Endodermal cell (in vitro differentiated cells): ENCODE results near the gene MIS18A. TPM values are rescaled to one million over a fixed set of nuclear protein-coding genes. Genes with fewer than 3 reads are reported as not detected.

Experiments
- DNase-seq: peaks from one replicate; pipeline ENCODE4 v3.0.0-alpha.2; 2017
- H3K27ac ChIP-seq: 2 replicates; pipeline ENCODE4 v1.5.1; 2013; ENCODE audit warnings: mild to moderate bottlenecking, low read depth, low read length, moderate library complexity
- H3K27me3 ChIP-seq: 2 replicates; pipeline ENCODE4 v1.6.1; 2013; ENCODE audit warnings: mild to moderate bottlenecking, low read length, moderate library complexity; ENCODE audit not compliant: insufficient read depth, control insufficient read depth, poor library complexity, severe bottlenecking
- H3K36me3 ChIP-seq: 2 replicates; pipeline ENCODE4 v1.7.0; 2013; ENCODE audit warnings: mild to moderate bottlenecking, low read length, moderate library complexity; ENCODE audit not compliant: control insufficient read depth, insufficient read depth
- H3K4me1 ChIP-seq: one replicate; pipeline ENCODE4 v1.7.0; 2013; ENCODE audit warnings: low read length; ENCODE audit not compliant: control insufficient read depth, insufficient read depth
- H3K4me3 ChIP-seq: 2 replicates; pipeline ENCODE4 v1.5.1; 2013; ENCODE audit warnings: mild to moderate bottlenecking, low read length, moderate library complexity
- H3K9ac ChIP-seq: 2 replicates; pipeline ENCODE4 v1.6.1; 2013; ENCODE audit warnings: mild to moderate bottlenecking, low read length, moderate library complexity; ENCODE audit not compliant: poor library complexity, severe bottlenecking; ENCODE audit errors: extremely low read depth
- H3K9me3 ChIP-seq: 2 replicates; pipeline ENCODE4 v1.6.1; 2013; ENCODE audit warnings: mild to moderate bottlenecking, low read length, moderate library complexity; ENCODE audit not compliant: control insufficient read depth
- H3K27ac Mint-ChIP-seq: 2 replicates; pipeline ENCODE4 v1.8.0; 2020; ENCODE audit warnings: mixed read lengths
- H3K27me3 Mint-ChIP-seq: 2 replicates; pipeline ENCODE4 v1.8.0; 2021; ENCODE audit warnings: mild to moderate bottlenecking, mixed read lengths; ENCODE audit not compliant: insufficient read depth
- H3K36me3 Mint-ChIP-seq: 2 replicates; pipeline ENCODE4 v1.8.0; 2020; ENCODE audit warnings: low read depth, mixed read lengths
- H3K4me1 Mint-ChIP-seq: 2 replicates; pipeline ENCODE4 v1.8.0; 2020; ENCODE audit warnings: mixed read lengths
- H3K4me3 Mint-ChIP-seq: 2 replicates; pipeline ENCODE4 v1.8.0; 2020; ENCODE audit warnings: mild to moderate bottlenecking, moderate library complexity, mixed read lengths
- H3K9me3 Mint-ChIP-seq: 2 replicates; pipeline ENCODE4 v1.8.0; 2020; ENCODE audit warnings: mild to moderate bottlenecking, mixed read lengths
- WGBS, 2 experiments: methylation state at CpG; one replicate each; pipeline versions ENCODE4 v1.1.5 to v1.1.7; 2013; ENCODE audit warnings: missing lambda C conversion rate in 2 of 2, mixed read lengths in 1 of 2; ENCODE audit not compliant: insufficient coverage in 1 of 2, insufficient read length in 1 of 2; 5-methylcytosine and 5-hydroxymethylcytosine counted together
- total RNA-seq, 2 donors: library from RNA; stranded (reverse); fragmentation: NEBNext Ultra II Directional in 1 of 2; extraction: Animal tissue kit (Norgen Biotek cat#: 25700) in 1 of 2; gene quantifications; 2 replicates in 1 of 2; 3 replicates in 1 of 2; pipeline ENCODE4 v1.2.1, GENCODE V29; 2021
- TF ChIP-seq, protein P1 (sequence below): fragments of 200-600 bp; sonication (generic); conservative IDR thresholded peaks from 2 replicates; pipeline ENCODE4 v1.5.0; 2021; ENCODE audit warnings: antibody characterized with exemption, mild to moderate bottlenecking

MIS18A gene
- total RNA-seq, 2 donors from 2014 or later, result 46.4 to 48.3 TPM

DNA sequence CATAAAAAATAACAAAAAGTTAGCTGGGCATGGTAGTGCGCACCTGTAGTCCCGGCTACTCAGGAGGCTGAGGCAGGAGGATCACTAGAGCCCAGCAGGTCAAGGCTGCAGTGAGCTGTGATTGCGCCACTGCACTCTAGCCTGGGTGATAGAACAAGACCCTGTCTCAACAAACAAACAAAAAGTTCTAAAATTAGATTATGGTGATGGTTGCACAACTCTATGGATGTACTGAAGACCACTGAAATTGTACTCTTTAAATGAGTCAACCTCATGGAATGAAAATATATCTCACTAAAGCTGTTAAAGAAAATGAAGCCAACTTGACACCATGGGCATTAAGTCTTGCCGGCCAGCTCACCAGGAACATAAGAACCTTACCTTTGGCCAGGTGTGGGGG lies 28.9 kb upstream of the MIS18A start:
- H3K4me3 Mint-ChIP-seq, result no peak overlapping the region
- no peaks in the 10 kb centered on the region for H3K27me3 Mint-ChIP-seq
- H3K4me1 ChIP-seq, result no peaks in the 10 kb centered on the region
- H3K4me3 ChIP-seq, result no peak overlapping the region
- no peaks in the 10 kb centered on the region for H3K27me3 ChIP-seq
- no peaks in the 10 kb centered on the region for H3K9me3 Mint-ChIP-seq
- H3K36me3 ChIP-seq, result peaks cover 4% of the 10 kb centered on the region
- H3K27ac Mint-ChIP-seq, result no peak overlapping the region
- H3K27ac ChIP-seq, result no peak overlapping the region
- TF ChIP-seq, protein P1, sequence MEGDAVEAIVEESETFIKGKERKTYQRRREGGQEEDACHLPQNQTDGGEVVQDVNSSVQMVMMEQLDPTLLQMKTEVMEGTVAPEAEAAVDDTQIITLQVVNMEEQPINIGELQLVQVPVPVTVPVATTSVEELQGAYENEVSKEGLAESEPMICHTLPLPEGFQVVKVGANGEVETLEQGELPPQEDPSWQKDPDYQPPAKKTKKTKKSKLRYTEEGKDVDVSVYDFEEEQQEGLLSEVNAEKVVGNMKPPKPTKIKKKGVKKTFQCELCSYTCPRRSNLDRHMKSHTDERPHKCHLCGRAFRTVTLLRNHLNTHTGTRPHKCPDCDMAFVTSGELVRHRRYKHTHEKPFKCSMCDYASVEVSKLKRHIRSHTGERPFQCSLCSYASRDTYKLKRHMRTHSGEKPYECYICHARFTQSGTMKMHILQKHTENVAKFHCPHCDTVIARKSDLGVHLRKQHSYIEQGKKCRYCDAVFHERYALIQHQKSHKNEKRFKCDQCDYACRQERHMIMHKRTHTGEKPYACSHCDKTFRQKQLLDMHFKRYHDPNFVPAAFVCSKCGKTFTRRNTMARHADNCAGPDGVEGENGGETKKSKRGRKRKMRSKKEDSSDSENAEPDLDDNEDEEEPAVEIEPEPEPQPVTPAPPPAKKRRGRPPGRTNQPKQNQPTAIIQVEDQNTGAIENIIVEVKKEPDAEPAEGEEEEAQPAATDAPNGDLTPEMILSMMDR, result no peak
- 93 to 96% methylated on average over 2 to 4 of the region's 4 CpGs for WGBS, 2 experiments
- H3K4me1 Mint-ChIP-seq, result peaks cover 8% of the 10 kb centered on the region
- H3K36me3 Mint-ChIP-seq, result peaks cover 22% of the 10 kb centered on the region
- no peaks in the 10 kb centered on the region for H3K9me3 ChIP-seq
- no peak overlapping the region for H3K9ac ChIP-seq
- DNase-seq, result no peak

DNA sequence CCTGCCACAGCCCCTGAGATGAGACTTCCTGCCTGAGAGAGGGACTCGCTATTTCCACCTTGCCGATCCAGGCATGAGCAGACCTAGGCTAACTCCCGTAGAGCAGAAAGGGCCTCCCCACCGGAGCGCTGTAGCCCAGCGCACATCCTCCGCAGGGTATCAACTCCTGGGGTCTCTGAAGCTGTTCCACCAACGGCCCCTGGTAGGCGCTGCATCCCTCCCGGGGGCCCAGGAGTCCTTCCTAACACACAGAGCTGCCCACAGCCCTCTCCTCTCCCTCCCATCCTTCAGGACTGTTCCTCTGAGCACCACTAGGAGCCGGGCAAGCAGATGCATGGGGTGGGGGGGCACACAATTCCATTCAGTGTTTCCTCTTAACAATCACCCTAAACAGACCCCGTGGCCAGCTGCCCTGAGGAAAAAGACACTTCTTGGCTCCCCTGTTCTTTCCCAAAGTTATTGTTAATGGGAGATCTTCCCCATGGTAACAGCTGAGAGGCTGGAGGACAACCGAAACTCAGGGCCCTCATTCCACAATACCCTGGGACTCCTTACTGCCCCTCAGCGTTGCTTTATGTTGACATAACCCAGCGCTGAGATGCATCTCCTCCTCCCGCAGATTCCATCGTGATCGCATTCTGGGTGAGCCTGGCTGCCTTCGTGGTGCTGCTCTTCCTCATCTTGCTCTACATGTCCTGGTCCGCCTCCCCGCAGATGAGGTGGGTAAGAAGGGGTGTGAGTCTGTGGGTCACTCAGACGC lies 27.4 kb upstream of the MIS18A start:
- H3K27me3 Mint-ChIP-seq, result no peaks in the 10 kb centered on the region
- no peak overlapping the region for H3K4me3 ChIP-seq

DNA sequence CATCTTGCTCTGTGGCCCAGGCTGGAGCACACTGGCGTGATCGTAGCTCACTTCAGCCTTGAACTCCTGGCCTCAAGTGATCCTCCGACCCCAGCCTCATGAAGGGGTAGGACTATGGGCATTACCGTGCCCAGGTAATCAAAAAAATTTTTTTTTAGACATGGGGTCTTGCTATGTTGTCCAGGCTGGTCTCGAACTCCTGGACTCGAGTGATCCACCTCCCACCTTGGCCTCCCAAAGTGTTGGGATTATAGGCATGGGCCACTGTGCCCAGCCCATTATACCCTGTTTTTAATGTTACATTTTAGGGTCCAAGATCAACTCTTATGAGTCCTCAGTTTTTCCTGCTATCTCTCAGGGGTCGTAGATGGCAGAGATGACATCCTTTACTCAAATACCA lies 26.1 kb upstream of the MIS18A start:
- no peak overlapping the region for H3K4me3 Mint-ChIP-seq
- no peak overlapping the region for H3K27ac Mint-ChIP-seq
- Histone ChIP-seq H3K4me1 (no peaks in the 10 kb centered on the region), H3K9ac (no peak overlapping the region), H3K27ac (no peak overlapping the region), H3K27me3 (no peaks in the 10 kb centered on the region), H3K4me3 (no peak overlapping the region), H3K36me3 (peaks cover 15% of the 10 kb centered on the region), H3K9me3 (no peaks in the 10 kb centered on the region)
- peaks cover 8% of the 10 kb centered on the region for H3K4me1 Mint-ChIP-seq
- WGBS, 2 experiments, result 97 to 98% methylated on average over 6 to 7 of the region's 7 CpGs
- TF ChIP-seq, protein P1, result no peak
- peaks cover 14% of the 10 kb centered on the region for H3K36me3 Mint-ChIP-seq
- no peak for DNase-seq
- no peaks in the 10 kb centered on the region for H3K27me3 Mint-ChIP-seq
- no peaks in the 10 kb centered on the region for H3K9me3 Mint-ChIP-seq

More for the DNA sequence above, 27.4 kb upstream of the MIS18A start:
- Histone ChIP-seq H3K9me3 (no peaks in the 10 kb centered on the region), H3K27me3 (no peaks in the 10 kb centered on the region), H3K4me1 (no peaks in the 10 kb centered on the region), H3K27ac (no peak overlapping the region), H3K9ac (no peak overlapping the region), H3K36me3 (peaks cover 8% of the 10 kb centered on the region)
- H3K36me3 Mint-ChIP-seq, result peaks cover 11% of the 10 kb centered on the region
- H3K4me1 Mint-ChIP-seq, result peaks cover 8% of the 10 kb centered on the region
- H3K27ac Mint-ChIP-seq, result peak overlapping the region; percentile 35
- H3K9me3 Mint-ChIP-seq, result no peaks in the 10 kb centered on the region
- no peak overlapping the region for H3K4me3 Mint-ChIP-seq
- TF ChIP-seq, protein P1, result peak; percentile 96
- DNase-seq, result peak; percentile 97
- 69 to 87% methylated on average over 8 to 22 of the region's 22 CpGs for WGBS, 2 experiments
